GM12864 (cell line): ENCODE data around the gene CCDC170.
A peak's percentile ranks its signal among the peaks of the same experiment; 100 is the strongest.

Source experiments
- DNase-seq: peaks from one replicate; pipeline ENCODE4 v3.0.0-alpha.2; 2011; ENCODE audit warnings: low read depth
- H3K4me3 ChIP-seq: 2 replicates; pipeline ENCODE4 v1.5.1; 2011; ENCODE audit warnings: mild to moderate bottlenecking, low read depth, low read length, control low read depth
- TF ChIP-seq, protein P1 (sequence below): IDR thresholded peaks from 2 replicates; pipeline ENCODE4 v1.5.1; 2011; ENCODE audit warnings: low read depth, mild to moderate bottlenecking, moderate library complexity, low read length, control low read depth, inconsistent platforms; ENCODE audit errors: missing control alignments

The CCDC170 gene

GRCh38 chr6:151494235-151494935 is 568 bp downstream of the CCDC170 start:
- TF ChIP-seq, protein P1, sequence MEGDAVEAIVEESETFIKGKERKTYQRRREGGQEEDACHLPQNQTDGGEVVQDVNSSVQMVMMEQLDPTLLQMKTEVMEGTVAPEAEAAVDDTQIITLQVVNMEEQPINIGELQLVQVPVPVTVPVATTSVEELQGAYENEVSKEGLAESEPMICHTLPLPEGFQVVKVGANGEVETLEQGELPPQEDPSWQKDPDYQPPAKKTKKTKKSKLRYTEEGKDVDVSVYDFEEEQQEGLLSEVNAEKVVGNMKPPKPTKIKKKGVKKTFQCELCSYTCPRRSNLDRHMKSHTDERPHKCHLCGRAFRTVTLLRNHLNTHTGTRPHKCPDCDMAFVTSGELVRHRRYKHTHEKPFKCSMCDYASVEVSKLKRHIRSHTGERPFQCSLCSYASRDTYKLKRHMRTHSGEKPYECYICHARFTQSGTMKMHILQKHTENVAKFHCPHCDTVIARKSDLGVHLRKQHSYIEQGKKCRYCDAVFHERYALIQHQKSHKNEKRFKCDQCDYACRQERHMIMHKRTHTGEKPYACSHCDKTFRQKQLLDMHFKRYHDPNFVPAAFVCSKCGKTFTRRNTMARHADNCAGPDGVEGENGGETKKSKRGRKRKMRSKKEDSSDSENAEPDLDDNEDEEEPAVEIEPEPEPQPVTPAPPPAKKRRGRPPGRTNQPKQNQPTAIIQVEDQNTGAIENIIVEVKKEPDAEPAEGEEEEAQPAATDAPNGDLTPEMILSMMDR = no peak
- peak overlapping the region; percentile 54 for H3K4me3 ChIP-seq
- no peak for DNase-seq

- no peak overlapping the region for H3K4me3 ChIP-seq
- DNase-seq = no peak
- TF ChIP-seq, protein P1 = no peak
These were observed 1.1 kb downstream of the CCDC170 start for GRCh38 chr6:151494936-151495320.

DNA sequence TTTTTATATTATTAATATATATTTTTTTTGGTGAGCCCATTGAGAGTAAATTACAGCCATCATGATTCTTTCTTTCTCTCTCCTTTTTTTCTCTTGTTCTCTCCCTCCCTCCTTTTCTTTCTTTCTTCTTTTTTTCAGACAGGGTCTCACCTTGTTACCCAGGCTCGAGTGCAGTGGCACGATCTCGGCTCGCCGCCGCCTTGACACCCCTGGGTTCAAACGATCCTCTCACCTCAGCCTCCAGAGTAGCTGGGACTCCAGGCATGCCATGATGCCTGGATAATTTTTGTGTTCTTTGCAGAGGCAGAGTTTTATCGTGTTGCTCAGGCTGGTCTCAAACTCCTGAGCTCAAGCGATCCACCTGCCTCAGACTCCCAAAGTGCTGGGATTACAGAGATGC is 1.6 kb downstream of the CCDC170 start:
- H3K4me3 ChIP-seq = no peak overlapping the region
- TF ChIP-seq, protein P1 = no peak
- no peak for DNase-seq

DNA sequence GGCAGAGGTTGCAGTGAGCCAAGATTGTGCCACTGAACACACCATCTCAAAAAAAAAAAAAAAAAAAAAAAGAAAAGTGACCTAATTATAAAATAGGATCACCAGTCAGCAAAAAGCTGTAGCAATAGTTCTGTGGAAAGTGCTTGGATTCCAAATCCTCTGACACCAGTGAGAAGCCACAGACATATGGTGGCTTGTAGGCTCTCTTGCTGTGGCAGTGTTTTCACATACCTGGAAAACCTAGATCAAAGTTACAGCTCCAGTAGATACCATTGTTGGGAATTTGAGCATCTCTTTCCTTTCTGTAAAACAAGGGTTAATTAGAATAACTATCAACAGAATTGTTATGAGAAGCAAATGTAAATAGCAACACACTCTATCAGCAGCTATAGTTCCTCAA is 4.1 kb downstream of the CCDC170 start:
- DNase-seq = no peak
- H3K4me3 ChIP-seq = no peak overlapping the region
- TF ChIP-seq, protein P1 = no peak

DNA sequence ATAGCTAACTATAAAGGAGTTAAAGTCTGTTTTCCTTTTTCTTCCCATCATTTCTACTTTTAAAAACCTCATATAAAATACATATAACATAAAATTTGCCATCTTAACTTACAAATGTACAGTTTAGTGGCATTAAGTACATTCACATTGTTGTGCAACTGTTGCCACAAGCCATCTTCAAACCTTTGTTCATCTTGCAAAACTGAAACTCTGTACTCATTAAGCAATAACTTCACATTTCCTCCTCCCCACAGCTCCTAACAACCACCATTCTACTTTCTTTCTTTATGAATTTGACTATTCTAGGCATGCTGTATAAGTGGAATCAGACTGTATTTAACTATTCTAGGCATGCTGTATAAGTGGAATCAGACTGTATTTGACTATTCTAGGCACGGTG is 4.5 kb downstream of the CCDC170 start:
- DNase-seq = no peak
- no peak overlapping the region for H3K4me3 ChIP-seq
- TF ChIP-seq, protein P1 = no peak

GRCh38 chr6:151499551-151499950 is 5.7 kb downstream of the CCDC170 start:
- H3K4me3 ChIP-seq = no peak overlapping the region
- no peak for DNase-seq
- TF ChIP-seq, protein P1 = no peak

DNA sequence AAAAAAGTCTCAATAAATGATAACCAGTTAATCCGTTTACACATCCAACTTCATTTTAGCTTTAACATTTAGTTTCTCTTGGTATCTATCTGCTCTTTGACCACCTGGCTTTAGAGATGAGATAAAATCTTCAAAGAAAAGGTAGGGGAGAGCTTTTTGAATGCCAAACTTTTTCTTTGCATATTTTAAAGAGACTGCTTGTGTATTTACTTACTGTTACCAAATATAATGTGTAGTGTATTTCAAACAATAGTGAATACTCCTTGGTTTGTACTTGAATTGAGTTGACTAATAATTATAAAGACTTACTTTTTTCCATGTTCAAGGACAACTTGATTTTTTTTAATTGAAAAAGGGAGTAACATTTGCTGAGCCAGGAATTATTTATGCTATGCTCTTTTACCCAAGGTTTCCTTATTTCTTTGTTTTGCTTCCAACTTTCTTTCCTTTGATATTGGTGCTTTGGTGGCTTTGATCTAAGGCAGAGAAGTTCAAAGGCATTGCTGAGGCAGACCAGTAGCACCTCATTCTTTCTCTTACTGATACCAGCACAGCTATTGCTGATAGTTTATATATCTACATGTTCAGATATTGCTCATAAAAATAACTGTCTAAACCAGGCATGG is 7.8 kb downstream of the CCDC170 start:
- H3K4me3 ChIP-seq = no peak overlapping the region
- no peak for DNase-seq
- TF ChIP-seq, protein P1 = no peak
